Activated T-cell treated with anti-CD3 and anti-CD28 coated beads, Interleukin-2, amount 50 U/mL, for 1 hour (primary cell): Measurements from ENCODE around the gene KLF17.

ENCODE experiments used
- DNase-seq: peaks from one replicate; pipeline ENCODE4 v3.0.0-alpha.2; 2020

KLF17 gene

GRCh38 chr1:44157903-44158302 lies 39.3 kb downstream of the KLF17 start:
- no peak for DNase-seq

GRCh38 chr1:44158871-44159270 lies 40.2 kb downstream of the KLF17 start:
- no peak for DNase-seq

GRCh38 chr1:44161546-44161945 lies 42.9 kb downstream of the KLF17 start:
- DNase-seq = no peak

- DNase-seq = no peak
Measured at GRCh38 chr1:44168520-44169098, 50.0 kb downstream of the KLF17 start.

- DNase-seq = no peak
Measured at GRCh38 chr1:44170281-44170823, 51.7 kb downstream of the KLF17 start.

- no peak for DNase-seq
Measured at GRCh38 chr1:44174630-44175029, 56.0 kb downstream of the KLF17 start.
